IMR-90 (cell line): ENCODE data around the gene IL11RA. TPM values are rescaled to one million over a fixed set of nuclear protein-coding genes. Genes with fewer than 3 reads are reported as not detected.

Experiments used
- ATAC-seq: fragments of 200-7000 bp; cut with Tn5 transposase; 2 replicates; pipeline ENCODE4 v1.9.1; 2020; ENCODE audit warnings: low read depth, mild to moderate bottlenecking, moderate library complexity
- BruUV-seq: library from RNA; stranded (reverse); fragments of 400-500 nt; replicated peaks from 2 replicates; lab custom pipeline; 2021; lab: Mats Ljungman, UMichigan
- CTCF ChIA-PET: fragments of 300-600 bp; formaldehyde crosslinking; extraction: SDS; loops from one replicate; lab custom pipeline; 2021; ENCODE audit warnings: antibody characterized with exemption; lab: Yijun Ruan, JAX
- POLR2A ChIA-PET: fragments of 300-600 bp; sonication (Branson Sonifier 250); formaldehyde crosslinking; loops from one replicate; lab custom pipeline; 2022; ENCODE audit warnings: antibody characterized with exemption; ENCODE audit not compliant: unreplicated experiment; lab: Charles Lee
- DNase-seq: peaks from one replicate; pipeline ENCODE4 v3.0.0; 2013
- H2AFZ ChIP-seq: replicated peaks from 2 replicates; pipeline ENCODE3; 2013; ENCODE audit warnings: low read length, mild to moderate bottlenecking; ENCODE audit not compliant: poor library complexity
- H2AK5ac ChIP-seq: 2 replicates; pipeline ENCODE4 v1.6.1; 2013; ENCODE audit warnings: low read depth, low read length, inconsistent platforms
- H2AK9ac ChIP-seq: replicated peaks from 2 replicates; pipeline ENCODE3; 2013; ENCODE audit warnings: mild to moderate bottlenecking, low read depth, low read length, moderate library complexity; ENCODE audit not compliant: poor library complexity
- H2BK120ac ChIP-seq: 2 replicates; pipeline ENCODE4 v1.6.1; 2013; ENCODE audit warnings: low read depth, low read length, inconsistent platforms
- H2BK15ac ChIP-seq: 3 replicates; pipeline ENCODE4 v1.6.1; 2013; ENCODE audit warnings: low read depth, low read length, inconsistent platforms
- H2BK20ac ChIP-seq: 2 replicates; pipeline ENCODE4 v1.6.1; 2013; ENCODE audit warnings: low read depth, mild to moderate bottlenecking, inconsistent platforms, low read length, moderate library complexity
- H2BK5ac ChIP-seq: 2 replicates; pipeline ENCODE4 v1.6.1; 2013; ENCODE audit warnings: mild to moderate bottlenecking, low read depth, low read length, inconsistent platforms; ENCODE audit not compliant: poor library complexity, severe bottlenecking
- H3K14ac ChIP-seq: replicated peaks from 2 replicates; pipeline ENCODE4 v1.6.1; 2013; ENCODE audit warnings: low read depth, low read length, inconsistent platforms
- H3K18ac ChIP-seq: 2 replicates; pipeline ENCODE4 v1.6.1; 2013; ENCODE audit warnings: low read depth, low read length, control low read depth
- H3K23ac ChIP-seq: 2 replicates; pipeline ENCODE4 v1.6.1; 2013; ENCODE audit warnings: low read depth, low read length, inconsistent platforms
- H3K27ac ChIP-seq: 2 replicates; pipeline ENCODE4 v1.5.1; 2013; ENCODE audit warnings: mild to moderate bottlenecking, control low read depth, low read length; ENCODE audit not compliant: insufficient read depth
- H3K27me3 ChIP-seq: 2 replicates; pipeline ENCODE4 v1.6.1; 2013; ENCODE audit warnings: low read length; ENCODE audit not compliant: control insufficient read depth, insufficient read depth
- H3K36me3 ChIP-seq: 2 replicates; pipeline ENCODE4 v1.6.1; 2013; ENCODE audit warnings: low read length, mixed read lengths; ENCODE audit not compliant: control insufficient read depth, insufficient read depth
- H3K4ac ChIP-seq: 2 replicates; pipeline ENCODE4 v1.6.1; 2013; ENCODE audit warnings: low read depth, low read length, inconsistent platforms
- H3K4me1 ChIP-seq: 2 replicates; pipeline ENCODE4 v1.6.1; 2013; ENCODE audit warnings: low read length, mixed read lengths; ENCODE audit not compliant: control insufficient read depth, insufficient read depth
- H3K4me2 ChIP-seq: 2 replicates; pipeline ENCODE4 v1.6.1; 2013; ENCODE audit warnings: low read depth, mild to moderate bottlenecking, control low read depth, low read length, moderate library complexity
- H3K4me3 ChIP-seq: 2 replicates; pipeline ENCODE4 v1.5.1; 2013; ENCODE audit warnings: low read depth, mild to moderate bottlenecking, control low read depth, low read length, moderate library complexity; ENCODE audit not compliant: insufficient read depth
- H3K56ac ChIP-seq: 2 replicates; pipeline ENCODE4 v1.6.1; 2013; ENCODE audit warnings: low read length, inconsistent platforms; ENCODE audit not compliant: insufficient read depth; ENCODE audit errors: extremely low read depth
- H3K79me1 ChIP-seq, 2 experiments: 2 replicates each; pipeline ENCODE4 v1.6.1; 2013; ENCODE audit warnings: low read length in 2 of 2, inconsistent platforms in 1 of 2, low read depth in 1 of 2
- H3K9ac ChIP-seq: 2 replicates; pipeline ENCODE4 v1.6.1; 2013; ENCODE audit warnings: low read depth, low read length, control low read depth
- H3K9me1 ChIP-seq: 2 replicates; pipeline ENCODE4 v1.6.1; 2013; ENCODE audit warnings: low read length, inconsistent platforms; ENCODE audit not compliant: insufficient read depth
- H3K9me3 ChIP-seq: 2 replicates; pipeline ENCODE4 v1.6.1; 2013; ENCODE audit warnings: low read length; ENCODE audit not compliant: control insufficient read depth, insufficient read depth
- H4K20me1 ChIP-seq: 2 replicates; pipeline ENCODE4 v1.6.1; 2013; ENCODE audit warnings: low read length, inconsistent platforms; ENCODE audit not compliant: insufficient read depth
- H4K5ac ChIP-seq: 2 replicates; pipeline ENCODE4 v1.6.1; 2013; ENCODE audit warnings: mild to moderate bottlenecking, low read depth, low read length, control low read depth
- H4K8ac ChIP-seq, 2 experiments: 2 replicates each; pipeline ENCODE4 v1.6.1; 2013; ENCODE audit warnings: low read depth in 2 of 2, low read length in 2 of 2, control low read depth in 1 of 2, inconsistent platforms in 1 of 2
- H4K91ac ChIP-seq: 2 replicates; pipeline ENCODE4 v1.6.1; 2013; ENCODE audit warnings: low read depth, low read length, inconsistent platforms; ENCODE audit not compliant: insufficient read depth
- CEBPB ChIP-seq: IDR thresholded peaks from 2 replicates; pipeline ENCODE4 v1.6.1; 2012; ENCODE audit warnings: low read depth, low read length, improper control_type of control experiment
- FOS ChIP-seq: fragments of 150-350 bp; IDR thresholded peaks from 2 replicates; pipeline ENCODE4 v1.6.1; 2016; ENCODE audit warnings: low read depth, low read length
- MAZ ChIP-seq: IDR thresholded peaks from 2 replicates; pipeline ENCODE4 v1.6.1; 2012; ENCODE audit warnings: low read depth, mild to moderate bottlenecking, low read length, improper control_type of control experiment, moderate library complexity, borderline replicate concordance
- RAD21 ChIP-seq: IDR thresholded peaks from 2 replicates; pipeline ENCODE4 v1.6.1; 2012; ENCODE audit warnings: low read length, improper control_type of control experiment
- RCOR1 ChIP-seq: IDR thresholded peaks from 2 replicates; pipeline ENCODE4 v1.6.1; 2012; ENCODE audit warnings: mild to moderate bottlenecking, low read length, improper control_type of control experiment; ENCODE audit not compliant: insufficient replicate concordance
- dilution Hi-C: fragments of 300-500 bp; cut with HindIII; formaldehyde crosslinking; loops from one replicate; pipeline ENCODE4 v1.14.3; 2018; ENCODE audit warnings: low sequenced_read_pairs; ENCODE audit not compliant: unreplicated experiment
- in situ Hi-C: fragments of 300-500 bp; cut with MboI; formaldehyde crosslinking; loops from 3 replicates; pipeline ENCODE4 v1.14.3; 2019; ENCODE audit warnings: low sequenced_read_pairs, inconsistent platforms, mixed read lengths
- intact Hi-C: fragments of 100-400 bp; cut with micrococcal nuclease; formaldehyde crosslinking; loops from 2 replicates; pipeline ENCODE4 v1.10.0; 2022
- polyA plus RNA-seq, 3 experiments: library from polyadenylated mRNA; depleted of rRNA; stranded (reverse); fragments of >200 nt; gene quantifications; 2 replicates each; pipeline ENCODE4 v1.2.3, GENCODE V29; 2012; ENCODE audit warnings: low replicate concordance in 1 of 3
- total RNA-seq: library from RNA; depleted of rRNA; stranded (reverse); fragments of >200 nt; gene quantifications from 2 replicates; pipeline ENCODE4 v1.2.3, GENCODE V29; 2012
- TF ChIP-seq, protein P1 (sequence below): fragments of 150-350 bp; IDR thresholded peaks from 2 replicates; pipeline ENCODE4 v1.6.1; 2017; ENCODE audit warnings: mild to moderate bottlenecking, antibody characterized with exemption, low read length, low read depth

The IL11RA gene
- total and polyA plus RNA-seq, 2 of the 4 experiments (the other 2 are of a cell fraction), result 8.2 to 15.9 TPM

DNA sequence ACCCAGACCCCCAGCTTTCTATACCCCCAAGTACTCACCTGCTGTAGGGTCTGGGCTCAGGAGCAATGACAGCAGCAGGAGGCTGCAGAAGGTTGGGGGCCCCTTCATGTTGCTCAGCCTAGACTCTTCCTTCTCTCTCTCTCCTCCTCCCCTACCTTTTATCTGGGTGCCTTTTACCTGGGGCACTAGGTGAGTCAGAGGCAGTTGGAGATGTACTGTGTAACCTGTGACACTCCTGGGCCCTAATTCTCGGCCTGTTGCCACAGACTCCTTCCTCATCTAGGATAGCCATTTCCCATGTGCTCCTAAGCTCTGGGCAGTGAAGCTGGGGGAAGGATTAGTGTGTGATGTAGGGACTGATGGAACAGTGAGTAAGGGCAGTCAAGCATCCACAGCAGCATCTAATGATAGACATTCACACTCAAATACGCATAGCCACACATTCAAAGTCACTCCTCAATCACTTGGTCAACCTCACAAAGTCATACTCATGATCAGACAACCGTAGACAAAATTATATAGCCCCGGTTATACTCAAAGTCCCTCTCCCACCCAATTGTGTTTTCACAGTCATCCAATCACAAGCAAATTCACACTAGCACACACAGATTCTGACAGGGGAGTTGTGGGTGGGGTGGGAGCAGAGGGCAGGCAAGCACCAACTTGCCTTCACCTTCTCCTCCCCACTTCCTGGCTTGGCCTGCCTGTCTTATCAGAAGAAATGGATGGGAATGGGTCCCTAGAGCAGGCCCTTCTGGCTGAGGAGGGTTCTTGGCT is 10.7 kb downstream of the IL11RA start, which contains the start of gene CCL27 (continued):
- no peak for TF ChIP-seq CEBPB

DNA sequence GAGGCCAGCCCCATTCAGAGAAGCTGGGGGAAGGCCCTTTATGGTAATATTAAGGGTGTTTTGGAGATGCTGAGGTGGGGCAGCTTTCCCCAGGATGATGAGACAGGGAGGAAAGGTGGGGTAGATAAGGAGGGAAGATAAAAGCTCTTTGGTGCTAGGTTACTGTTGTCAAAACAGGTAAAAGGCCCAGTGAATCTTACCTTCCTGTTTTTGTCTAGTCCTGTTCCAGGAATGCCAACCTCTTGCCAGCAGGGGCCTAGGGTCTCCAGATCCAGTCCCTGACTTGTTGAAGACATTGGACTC is 11.3 kb downstream of the IL11RA start:
- Histone ChIP-seq H3K18ac (no peak overlapping the region), H3K14ac (no peak overlapping the region), H2BK120ac (no peak overlapping the region), H3K79me1 (peaks cover 19 to 21% of the 10 kb centered on the region in 2 experiments), H3K4me1 (no peaks in the 10 kb centered on the region), H2AFZ (no peak overlapping the region), H4K20me1 (peaks cover 7% of the 10 kb centered on the region), H2BK20ac (no peak overlapping the region), H3K9me3 (no peaks in the 10 kb centered on the region), H2BK5ac (no peak overlapping the region), H2AK5ac (no peak overlapping the region), H3K9me1 (peaks cover 12% of the 10 kb centered on the region), H3K27me3 (no peaks in the 10 kb centered on the region), H3K27ac (no peak overlapping the region), H3K36me3 (peaks cover 4% of the 10 kb centered on the region), H3K4me3 (no peak overlapping the region), H4K8ac (no peak overlapping the region), H3K9ac (no peak overlapping the region), H3K4me2 (no peak overlapping the region), H3K23ac (no peak overlapping the region), H4K5ac (no peak overlapping the region), H3K4ac (no peak overlapping the region), H2BK15ac (no peak overlapping the region), H2AK9ac (no peak overlapping the region), H3K56ac (no peak overlapping the region), H4K91ac (no peak overlapping the region)
- dilution Hi-C loops, result no loop called here
- DNase-seq (no peak), ATAC-seq (no peak)
- TF ChIP-seq FOS (no peak), CEBPB (no peak), RAD21 (no peak), MAZ (no peak), RCOR1 (no peak)
- TF ChIP-seq, protein P1, sequence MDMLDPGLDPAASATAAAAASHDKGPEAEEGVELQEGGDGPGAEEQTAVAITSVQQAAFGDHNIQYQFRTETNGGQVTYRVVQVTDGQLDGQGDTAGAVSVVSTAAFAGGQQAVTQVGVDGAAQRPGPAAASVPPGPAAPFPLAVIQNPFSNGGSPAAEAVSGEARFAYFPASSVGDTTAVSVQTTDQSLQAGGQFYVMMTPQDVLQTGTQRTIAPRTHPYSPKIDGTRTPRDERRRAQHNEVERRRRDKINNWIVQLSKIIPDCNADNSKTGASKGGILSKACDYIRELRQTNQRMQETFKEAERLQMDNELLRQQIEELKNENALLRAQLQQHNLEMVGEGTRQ, result no peak
- ChIA-PET CTCF (interaction anchor here (0.6 kb wide), 1 partner anchor 370 kb away, joined by 3 read pairs; no protein-coding TSS in a partner anchor), POLR2A (no interaction called here)
- in situ Hi-C loops, result no loop called here
- intact Hi-C loops, result no loop called here
- no TSS peak for BruUV-seq
